Activated CD8-positive, alpha-beta memory T cell treated with anti-CD3 and anti-CD28 coated beads, Interleukin-2, amount 10 ng/mL, durations not matched to agents 7 days and 5 days (primary cell): Measurements from ENCODE around the gene PEA15. TPM values are rescaled to one million over a fixed set of nuclear protein-coding genes. Genes with fewer than 3 reads are reported as not detected.

Source experiments
- ATAC-seq: fragments of 150-1000 bp; cut with Tn5 transposase; one replicate; pipeline ENCODE4 v1.10.0; 2021; ENCODE audit warnings: moderate library complexity
- CTCF ChIA-PET: fragments of 350-600 bp; sonication (Branson Sonifier 250); formaldehyde crosslinking; loops from one replicate; lab custom pipeline; 2021; ENCODE audit warnings: antibody characterized with exemption; lab: Charles Lee
- DNase-seq: peaks from one replicate; pipeline ENCODE4 v3.0.0-alpha.2; 2020
- H3K27ac Mint-ChIP-seq: one replicate; pipeline ENCODE4 v1.8.0; 2021; ENCODE audit warnings: mild to moderate bottlenecking, mixed read lengths
- H3K27me3 Mint-ChIP-seq: one replicate; pipeline ENCODE4 v1.8.0; 2021; ENCODE audit warnings: mixed read lengths
- H3K36me3 Mint-ChIP-seq: one replicate; pipeline ENCODE4 v1.8.0; 2021; ENCODE audit warnings: mild to moderate bottlenecking, mixed read lengths
- H3K4me1 Mint-ChIP-seq: one replicate; pipeline ENCODE4 v1.8.0; 2021; ENCODE audit warnings: mixed read lengths
- H3K4me3 Mint-ChIP-seq: one replicate; pipeline ENCODE4 v1.8.0; 2021; ENCODE audit warnings: mild to moderate bottlenecking, moderate library complexity, mixed read lengths
- H3K9me3 Mint-ChIP-seq: one replicate; pipeline ENCODE4 v1.8.0; 2022; ENCODE audit warnings: low read depth, mixed read lengths
- total RNA-seq, 2 experiments: library from RNA; stranded (reverse); gene quantifications; one replicate each; pipeline ENCODE4 v1.2.3, GENCODE V29; 2021

Gene PEA15
- total RNA-seq, 2 experiments from 2014 or later: 36.0 to 43.2 TPM

GRCh38 chr1:160206036-160206389 is 829 bp downstream of the PEA15 start:
- Mint-ChIP-seq H3K4me1 (peaks cover 35% of the 10 kb centered on the region), H3K36me3 (peaks cover 5% of the 10 kb centered on the region), H3K4me3 (peak overlapping the region; percentile 77), H3K27ac (peak overlapping the region; percentile 60), H3K9me3 (no peaks in the 10 kb centered on the region), H3K27me3 (no peaks in the 10 kb centered on the region)
- CTCF ChIA-PET: interaction anchor here (1.5 to 8.8 kb wide), 2 partner anchors 11 to 85 kb away, joined by 4 to 47 read pairs; no protein-coding TSS in a partner anchor
- DNase-seq: peak; percentile 68
- ATAC-seq: peak; percentile 60

GRCh38 chr1:160206421-160207117 is 1.4 kb downstream of the PEA15 start:
- no peak for ATAC-seq
- no peak for DNase-seq
- CTCF ChIA-PET: interaction anchor here (8.8 kb wide), 1 partner anchor 85 kb away, joined by 47 read pairs; no protein-coding TSS in a partner anchor
- peaks cover 35% of the 10 kb centered on the region for H3K4me1 Mint-ChIP-seq
- H3K4me3 Mint-ChIP-seq: peak overlapping the region; percentile 77
- no peaks in the 10 kb centered on the region for H3K9me3 Mint-ChIP-seq
- H3K27me3 Mint-ChIP-seq: no peaks in the 10 kb centered on the region
- peak overlapping the region; percentile 49 for H3K27ac Mint-ChIP-seq
- peaks cover 5% of the 10 kb centered on the region for H3K36me3 Mint-ChIP-seq

DNA sequence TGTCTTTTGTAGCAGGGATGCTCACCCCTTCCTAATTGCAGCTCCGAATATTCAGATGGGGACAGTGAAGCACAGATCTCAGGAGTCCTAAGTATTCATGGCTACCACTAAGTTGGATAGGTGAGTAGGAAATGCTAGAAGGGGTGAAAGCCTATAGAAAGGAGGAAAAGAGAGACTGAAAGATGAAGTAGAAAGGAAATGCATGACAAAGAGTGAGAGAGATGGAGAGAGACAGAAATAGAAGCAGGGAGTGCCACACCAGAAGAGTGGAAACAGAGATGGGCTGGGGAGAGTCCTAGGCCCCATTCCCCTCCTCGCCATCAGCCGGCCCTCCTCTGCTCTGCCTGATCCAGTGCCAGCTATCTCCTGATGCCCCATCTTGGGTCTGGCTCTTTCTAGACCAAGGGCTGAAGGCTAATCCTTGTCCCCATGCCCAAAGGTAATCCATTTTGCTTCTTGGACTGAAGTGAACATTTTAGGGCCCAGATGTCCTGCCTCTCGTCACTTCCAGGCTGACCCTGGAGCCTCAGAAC is 2.0 kb downstream of the PEA15 start:
- ATAC-seq: no peak
- CTCF ChIA-PET: interaction anchor here (2.0 kb wide), 1 partner anchor 14 kb away, joined by 7 read pairs; no protein-coding TSS in a partner anchor
- H3K27ac Mint-ChIP-seq: peak overlapping the region; percentile 37
- no peaks in the 10 kb centered on the region for H3K27me3 Mint-ChIP-seq
- H3K36me3 Mint-ChIP-seq: peaks cover 7% of the 10 kb centered on the region
- H3K4me3 Mint-ChIP-seq: peak overlapping the region; percentile 3
- H3K9me3 Mint-ChIP-seq: no peaks in the 10 kb centered on the region
- peaks cover 35% of the 10 kb centered on the region for H3K4me1 Mint-ChIP-seq
- no peak for DNase-seq

DNA sequence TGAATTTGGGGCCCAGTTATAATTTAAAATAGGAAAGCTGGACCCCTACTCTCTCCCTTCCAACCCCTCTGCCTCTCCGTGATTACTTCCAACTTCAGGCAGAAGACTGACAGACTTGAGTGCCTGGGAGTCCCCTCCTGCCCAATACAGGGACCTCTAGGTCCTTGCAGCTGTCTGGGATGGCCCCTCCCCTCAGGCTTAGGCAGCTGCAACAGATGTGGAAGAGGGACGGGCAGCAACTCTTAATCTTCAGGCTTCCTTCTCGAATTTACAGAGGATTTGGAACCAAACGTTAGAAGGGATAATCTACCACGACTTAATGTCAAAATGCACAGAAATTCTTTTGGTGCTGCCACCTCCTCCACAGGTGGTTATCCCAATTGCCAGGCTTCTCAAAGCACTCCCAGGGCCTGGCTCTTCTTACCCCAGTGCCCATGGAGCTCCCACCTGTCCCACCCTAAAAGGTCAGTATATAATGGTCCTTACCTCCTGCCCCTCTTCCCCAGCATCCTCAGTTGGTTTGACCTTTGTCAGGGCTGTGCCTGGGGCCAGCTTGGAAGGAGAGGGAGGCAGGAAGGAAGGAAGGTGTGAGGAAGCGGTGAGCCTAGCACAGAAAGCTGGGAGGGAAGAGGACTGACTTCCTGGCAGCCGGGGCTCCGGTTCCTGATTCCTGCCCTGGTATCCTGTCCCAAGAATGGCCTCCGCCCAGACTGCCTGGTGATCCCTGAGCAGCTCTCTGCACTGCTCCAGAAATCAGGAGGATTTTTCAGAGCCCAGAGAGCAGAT is 2.8 kb downstream of the PEA15 start:
- no peak for ATAC-seq
- no peaks in the 10 kb centered on the region for H3K27me3 Mint-ChIP-seq
- no peak for DNase-seq
- peaks cover 12% of the 10 kb centered on the region for H3K36me3 Mint-ChIP-seq
- no peak overlapping the region for H3K4me3 Mint-ChIP-seq
- H3K4me1 Mint-ChIP-seq: peaks cover 35% of the 10 kb centered on the region
- CTCF ChIA-PET: interaction anchor here (1.3 to 2.0 kb wide), 3 partner anchors 15 to 106 kb away, joined by 3 to 8 read pairs (median 7); no protein-coding TSS in a partner anchor
- no peaks in the 10 kb centered on the region for H3K9me3 Mint-ChIP-seq
- H3K27ac Mint-ChIP-seq: no peak overlapping the region

GRCh38 chr1:160208557-160209320 is 3.6 kb downstream of the PEA15 start:
- CTCF ChIA-PET: interaction anchor here (0.8 to 2.0 kb wide), 5 partner anchors 16 to 107 kb away, joined by 3 to 8 read pairs (median 4); no protein-coding TSS in a partner anchor
- Mint-ChIP-seq H3K36me3 (peaks cover 17% of the 10 kb centered on the region), H3K27ac (peak overlapping the region; percentile 23), H3K27me3 (no peaks in the 10 kb centered on the region), H3K4me3 (no peak overlapping the region), H3K4me1 (peaks cover 35% of the 10 kb centered on the region), H3K9me3 (no peaks in the 10 kb centered on the region)
- ATAC-seq (no peak), DNase-seq (peak; percentile 9)

DNA sequence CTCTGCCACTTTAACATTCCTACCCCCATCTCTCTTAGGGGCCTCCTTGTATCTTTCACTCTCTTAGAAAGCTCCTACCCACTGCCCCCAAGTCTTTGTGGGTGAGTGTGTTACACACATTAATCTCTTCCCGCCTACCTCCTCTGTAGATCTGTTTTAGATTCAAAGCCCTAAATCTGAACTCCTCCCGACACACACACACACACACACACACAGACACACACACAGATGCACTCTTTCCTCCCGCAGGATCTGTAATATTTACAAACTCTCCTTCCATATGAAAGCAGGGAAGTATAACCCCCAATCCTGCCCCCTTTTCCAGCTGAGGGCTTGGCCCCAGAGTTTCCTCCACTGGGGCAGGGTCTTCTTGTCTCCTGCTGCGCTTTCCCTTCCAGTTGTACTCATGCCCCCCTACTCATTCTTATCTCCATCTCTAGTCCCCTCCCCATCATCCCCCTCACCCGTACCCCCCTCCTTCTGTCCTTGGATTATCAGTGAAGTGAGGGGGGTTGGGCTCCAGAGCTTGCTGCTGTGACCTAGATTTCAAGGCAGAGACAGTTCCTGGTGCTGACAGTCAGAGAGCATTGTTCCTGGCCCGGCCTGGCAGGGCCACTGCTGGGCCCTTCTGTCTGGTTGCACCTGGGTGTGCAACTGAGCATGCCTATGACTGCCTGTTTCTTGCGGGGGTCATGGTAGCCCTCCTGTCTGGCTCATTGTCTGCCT is 4.3 kb downstream of the PEA15 start:
- peaks cover 29% of the 10 kb centered on the region for H3K4me1 Mint-ChIP-seq
- CTCF ChIA-PET: interaction anchor here (0.8 to 2.3 kb wide), 6 partner anchors 16 to 107 kb away, joined by 3 to 8 read pairs (median 5); no protein-coding TSS in a partner anchor
- H3K4me3 Mint-ChIP-seq: no peak overlapping the region
- peaks cover 21% of the 10 kb centered on the region for H3K36me3 Mint-ChIP-seq
- DNase-seq (peak; percentile 38), ATAC-seq (no peak)
- no peaks in the 10 kb centered on the region for H3K9me3 Mint-ChIP-seq
- peak overlapping the region; percentile 30 for H3K27ac Mint-ChIP-seq
- no peaks in the 10 kb centered on the region for H3K27me3 Mint-ChIP-seq

DNA sequence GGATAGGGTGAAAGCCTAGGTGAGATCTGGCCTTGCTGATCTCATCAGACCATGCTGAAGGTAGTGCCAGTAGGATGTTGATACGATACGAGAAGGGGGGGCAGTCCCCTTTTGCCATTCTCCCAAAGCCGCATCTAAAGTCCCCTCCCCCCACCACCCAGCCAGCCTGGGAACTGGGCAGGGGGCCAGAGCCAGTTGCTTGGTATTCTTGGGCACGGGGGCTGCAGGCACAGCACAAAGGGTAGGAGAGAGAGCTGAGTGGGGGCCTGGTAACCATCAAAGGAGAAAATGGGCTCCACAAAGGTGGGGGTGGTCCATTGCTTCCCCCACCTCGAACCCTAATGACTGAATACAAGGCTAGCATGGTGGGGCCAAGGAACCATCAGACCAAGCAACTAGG is 5.4 kb downstream of the PEA15 start:
- peak; percentile 33 for DNase-seq
- CTCF ChIA-PET: interaction anchor here (2.3 kb wide), 1 partner anchor 18 kb away, joined by 6 read pairs; no protein-coding TSS in a partner anchor
- H3K4me3 Mint-ChIP-seq: no peak overlapping the region
- no peaks in the 10 kb centered on the region for H3K9me3 Mint-ChIP-seq
- no peak for ATAC-seq
- H3K36me3 Mint-ChIP-seq: peaks cover 23% of the 10 kb centered on the region
- H3K27ac Mint-ChIP-seq: no peak overlapping the region
- no peaks in the 10 kb centered on the region for H3K27me3 Mint-ChIP-seq
- peaks cover 25% of the 10 kb centered on the region for H3K4me1 Mint-ChIP-seq

- CTCF ChIA-PET: interaction anchor here (1.2 to 2.3 kb wide), 2 partner anchors 11 to 18 kb away, joined by 3 to 6 read pairs; no protein-coding TSS in a partner anchor
- H3K4me3 Mint-ChIP-seq: no peak overlapping the region
- H3K9me3 Mint-ChIP-seq: no peaks in the 10 kb centered on the region
- no peak overlapping the region for H3K27ac Mint-ChIP-seq
- H3K27me3 Mint-ChIP-seq: no peaks in the 10 kb centered on the region
- H3K4me1 Mint-ChIP-seq: peaks cover 21% of the 10 kb centered on the region
- no peak for ATAC-seq
- peak; percentile 38 for DNase-seq
- H3K36me3 Mint-ChIP-seq: peaks cover 23% of the 10 kb centered on the region
Observed at GRCh38 chr1:160211046-160211790, 6.0 kb downstream of the PEA15 start.

DNA sequence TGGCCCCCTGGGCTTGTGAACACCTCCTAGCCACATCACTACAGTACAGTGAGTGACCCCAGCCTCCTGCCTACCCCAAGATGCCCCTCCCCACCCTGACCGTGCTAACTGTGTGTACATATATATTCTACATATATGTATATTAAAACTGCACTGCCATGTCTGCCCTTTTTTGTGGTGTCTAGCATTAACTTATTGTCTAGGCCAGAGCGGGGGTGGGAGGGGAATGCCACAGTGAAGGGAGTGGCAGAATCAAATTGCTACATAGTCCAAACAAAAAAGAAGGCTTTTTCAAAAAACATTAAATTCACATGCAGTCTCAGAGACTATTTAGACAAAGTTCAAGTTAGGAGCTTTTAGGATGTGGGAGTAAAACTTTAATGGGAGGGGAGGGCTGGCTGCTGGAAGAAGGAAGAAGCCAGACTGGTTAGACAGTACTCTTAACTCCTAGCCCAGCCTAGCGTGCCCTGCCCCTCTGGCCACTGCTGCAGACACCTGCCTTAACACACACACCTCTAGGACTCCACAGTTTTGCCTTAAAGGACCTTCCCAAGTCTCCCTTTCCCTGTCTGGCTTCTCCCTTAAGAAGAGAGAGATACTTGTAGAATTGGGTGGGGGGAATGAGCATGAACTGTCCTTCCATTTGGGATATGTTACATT is 9.4 kb downstream of the PEA15 start:
- H3K9me3 Mint-ChIP-seq: no peaks in the 10 kb centered on the region
- H3K27me3 Mint-ChIP-seq: no peaks in the 10 kb centered on the region
- CTCF ChIA-PET: no interaction called here
- DNase-seq: peak; percentile 25
- no peak for ATAC-seq
- no peak overlapping the region for H3K27ac Mint-ChIP-seq
- H3K4me3 Mint-ChIP-seq: no peak overlapping the region
- peaks cover 6% of the 10 kb centered on the region for H3K4me1 Mint-ChIP-seq
- H3K36me3 Mint-ChIP-seq: peaks cover 26% of the 10 kb centered on the region

- CTCF ChIA-PET: no interaction called here
- H3K4me3 Mint-ChIP-seq: no peak overlapping the region
- H3K9me3 Mint-ChIP-seq: no peaks in the 10 kb centered on the region
- peaks cover 34% of the 10 kb centered on the region for H3K36me3 Mint-ChIP-seq
- DNase-seq: no peak
- H3K4me1 Mint-ChIP-seq: no peaks in the 10 kb centered on the region
- ATAC-seq: no peak
- H3K27ac Mint-ChIP-seq: no peak overlapping the region
- H3K27me3 Mint-ChIP-seq: no peaks in the 10 kb centered on the region
Observed at GRCh38 chr1:160216301-160216700, 11.1 kb downstream of the PEA15 start.

DNA sequence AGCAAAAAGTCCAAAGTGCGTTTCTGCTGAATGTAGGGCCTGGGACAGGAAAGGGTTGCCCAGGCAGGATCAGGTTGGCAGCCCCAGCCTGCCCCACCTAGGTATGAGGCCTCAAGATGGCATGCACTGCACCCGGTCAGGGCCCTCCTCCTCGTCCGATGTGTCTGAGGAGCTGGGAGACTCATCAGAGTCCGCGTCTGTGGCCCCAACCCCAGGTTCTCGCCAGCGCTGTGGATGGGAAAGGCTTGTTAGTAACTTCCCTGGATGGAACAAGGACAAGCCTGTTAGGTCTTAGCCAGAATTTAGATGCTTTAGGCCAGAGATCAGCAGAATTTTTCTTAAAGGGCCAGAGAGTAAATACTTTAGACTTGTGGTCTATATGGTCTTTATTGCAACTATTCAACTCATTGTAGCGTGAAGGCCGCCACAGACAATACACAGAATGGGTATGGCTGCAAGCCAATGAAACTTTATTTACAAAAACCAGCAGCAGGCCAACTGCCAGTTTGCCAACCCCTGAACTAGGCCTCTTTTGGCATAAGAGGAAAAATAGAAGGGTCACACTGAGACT is 12.4 kb downstream of the PEA15 start:
- no peak for ATAC-seq
- Mint-ChIP-seq H3K27ac (no peak overlapping the region), H3K9me3 (no peaks in the 10 kb centered on the region), H3K36me3 (peaks cover 35% of the 10 kb centered on the region), H3K4me3 (no peak overlapping the region), H3K4me1 (no peaks in the 10 kb centered on the region), H3K27me3 (no peaks in the 10 kb centered on the region)
- CTCF ChIA-PET: no interaction called here
- DNase-seq: no peak
